WTC11 (cell line): ENCODE results near the gene ARID3C. TPM values are rescaled to one million over a fixed set of nuclear protein-coding genes. Genes with fewer than 3 reads are reported as not detected.

ENCODE experiments used
- ATAC-seq: fragments of 200-7000 bp; cut with Tn5 transposase; 2 replicates; pipeline ENCODE4 v1.10.0; 2021; ENCODE audit warnings: mild to moderate bottlenecking, moderate library complexity
- CTCF ChIA-PET: fragments of 300-600 bp; sonication (Branson Sonifier 250); formaldehyde crosslinking; loops from one replicate; lab custom pipeline; 2021; ENCODE audit warnings: antibody characterized with exemption; lab: Charles Lee
- POLR2A ChIA-PET: fragments of 350-600 bp; sonication (Branson Sonifier 250); formaldehyde crosslinking; loops from one replicate; lab custom pipeline; 2021; ENCODE audit warnings: antibody characterized with exemption; lab: Charles Lee
- DNase-seq: peaks from one replicate; pipeline ENCODE4 v3.0.0; 2021; ENCODE audit warnings: low spot score
- H3K27ac Mint-ChIP-seq: 2 replicates; pipeline ENCODE4 v1.8.0; 2021; ENCODE audit warnings: mixed read lengths
- H3K27me3 Mint-ChIP-seq: 2 replicates; pipeline ENCODE4 v1.8.0; 2021; ENCODE audit warnings: low read depth, mild to moderate bottlenecking, moderate library complexity, mixed read lengths
- H3K36me3 Mint-ChIP-seq: 2 replicates; pipeline ENCODE4 v1.8.0; 2021; ENCODE audit warnings: mixed read lengths
- H3K4me1 Mint-ChIP-seq: 2 replicates; pipeline ENCODE4 v1.8.0; 2022; ENCODE audit warnings: mixed read lengths
- H3K4me3 Mint-ChIP-seq: 2 replicates; pipeline ENCODE4 v1.8.0; 2021; ENCODE audit warnings: mild to moderate bottlenecking, moderate library complexity, mixed read lengths
- H3K9me3 Mint-ChIP-seq: 2 replicates; pipeline ENCODE4 v1.8.0; 2021; ENCODE audit warnings: mixed read lengths
- ARID4B ChIP-seq: sonication (generic); formaldehyde crosslinking; IDR thresholded peaks from 2 replicates; pipeline ENCODE4 v1.8.0; 2023; ENCODE audit warnings: missing genetic modification reagents, mild to moderate bottlenecking, borderline replicate concordance
- CREM ChIP-seq: sonication (generic); formaldehyde crosslinking; IDR thresholded peaks from 2 replicates; pipeline ENCODE4 v1.8.1; 2022; ENCODE audit warnings: mild to moderate bottlenecking, missing genetic modification reagents, moderate library complexity
- E2F1 ChIP-seq: sonication (generic); formaldehyde crosslinking; IDR thresholded peaks from 2 replicates; pipeline ENCODE4 v1.8.0; 2022; ENCODE audit warnings: mild to moderate bottlenecking, missing genetic modification reagents
- EMX1 ChIP-seq: fragments of 250-450 bp; sonication (Bioruptor Pico); IDR thresholded peaks from 2 replicates; pipeline ENCODE4 v1.8.0; 2021; ENCODE audit warnings: mild to moderate bottlenecking
- FOXJ3 ChIP-seq: sonication (generic); formaldehyde crosslinking; IDR thresholded peaks from 2 replicates; pipeline ENCODE4 v1.9.0; 2021; ENCODE audit warnings: missing genetic modification reagents, mild to moderate bottlenecking, borderline replicate concordance
- FOXP4 ChIP-seq: sonication (generic); formaldehyde crosslinking; IDR thresholded peaks from 2 replicates; pipeline ENCODE4 v1.8.0; 2022; ENCODE audit warnings: mild to moderate bottlenecking, missing genetic modification reagents
- IRF1 ChIP-seq: sonication (generic); formaldehyde crosslinking; IDR thresholded peaks from 2 replicates; pipeline ENCODE4 v1.8.0; 2023; ENCODE audit warnings: missing genetic modification reagents
- JUN ChIP-seq: sonication (generic); formaldehyde crosslinking; IDR thresholded peaks from 2 replicates; pipeline ENCODE4 v1.8.0; 2023; ENCODE audit warnings: mild to moderate bottlenecking, missing genetic modification reagents
- NFYB ChIP-seq: sonication (generic); formaldehyde crosslinking; conservative IDR thresholded peaks from 2 replicates; pipeline ENCODE4 v1.8.0; 2022; ENCODE audit warnings: low read depth, missing genetic modification reagents
- OVOL2 ChIP-seq: fragments of 250-450 bp; sonication (Bioruptor Pico); IDR thresholded peaks from 2 replicates; pipeline ENCODE4 v1.9.0; 2021; ENCODE audit warnings: mild to moderate bottlenecking, borderline replicate concordance
- PRDM15 ChIP-seq: sonication (generic); formaldehyde crosslinking; IDR thresholded peaks from 2 replicates; pipeline ENCODE4 v1.8.0; 2022; ENCODE audit warnings: missing genetic modification reagents
- STAT6 ChIP-seq: sonication (generic); formaldehyde crosslinking; conservative IDR thresholded peaks from 2 replicates; pipeline ENCODE4 v1.8.1; 2023; ENCODE audit warnings: mild to moderate bottlenecking, low read depth, missing genetic modification reagents, moderate library complexity
- TCF7 ChIP-seq: sonication (generic); formaldehyde crosslinking; IDR thresholded peaks from 2 replicates; pipeline ENCODE4 v1.8.0; 2022; ENCODE audit warnings: mild to moderate bottlenecking, low read depth, missing genetic modification reagents, moderate library complexity
- TEAD4 ChIP-seq: sonication (generic); formaldehyde crosslinking; IDR thresholded peaks from 2 replicates; pipeline ENCODE4 v1.8.0; 2022; ENCODE audit warnings: mild to moderate bottlenecking, missing genetic modification reagents
- TP53 ChIP-seq: sonication (generic); formaldehyde crosslinking; IDR thresholded peaks from 2 replicates; pipeline ENCODE4 v1.8.1; 2023; ENCODE audit warnings: mild to moderate bottlenecking, missing genetic modification reagents
- ZMAT4 ChIP-seq: fragments of 250-450 bp; sonication (Bioruptor Pico); IDR thresholded peaks from 2 replicates; pipeline ENCODE4 v1.9.0; 2021; ENCODE audit warnings: mild to moderate bottlenecking
- ZNF425 ChIP-seq: fragments of 250-450 bp; sonication (Bioruptor Pico); conservative IDR thresholded peaks from 2 replicates; pipeline ENCODE4 v1.9.0; 2021; ENCODE audit warnings: mild to moderate bottlenecking
- total RNA-seq: library from RNA; stranded (reverse); gene quantifications from 3 replicates; pipeline ENCODE4 v1.2.3, GENCODE V29; 2021

Gene ARID3C
- total RNA-seq, 1 experiment from 2014 or later, result 0.15 TPM

GRCh38 chr9:34620061-34620994 is 8.5 kb downstream of the ARID3C start, which contains the start of gene DCTN3:
TSS of gene DCTN3 (minus strand) at chr9:34620495. CDS start at chr9:34620464, 31 bp downstream.
- H3K9me3 Mint-ChIP-seq, result peaks cover 4% of the 10 kb centered on the region
- peak within 1 kb of the TSS; percentile 86 for H3K4me3 Mint-ChIP-seq
- H3K4me1 Mint-ChIP-seq, result peaks cover 10% of the 10 kb centered on the region
- ChIA-PET CTCF (interaction anchor here (0.7 to 2.2 kb wide), 13 partner anchors 8 to 217 kb away, joined by 3 to 16 read pairs (median 4); partner anchors contain the start of genes ARID3C, GALT, RPP25L and SIGMAR1), POLR2A (interaction anchor here (1.0 to 1.5 kb wide), 2 partner anchors 17 to 162 kb away, joined by 3 to 7 read pairs; partner anchors contain the start of genes DNAI1, FAM219A and SIGMAR1)
- peak; percentile 92 for ATAC-seq
- H3K36me3 Mint-ChIP-seq, result no peaks in the 10 kb centered on the region
- H3K27ac Mint-ChIP-seq, result no peak within 1 kb of the TSS
- DNase-seq, result peak; percentile 88
- peaks cover 55% of the 10 kb centered on the region for H3K27me3 Mint-ChIP-seq
- TF ChIP-seq ARID4B, result peak; percentile 76; the same call in 1 of the 2 replicates
- TF ChIP-seq TCF7 (CRISPR knock-in tag), result no peak
- TF ChIP-seq FOXP4 (CRISPR knock-in tag), result no peak
- no peak for TF ChIP-seq ZNF425 (CRISPR knock-in tag)
- TF ChIP-seq JUN (CRISPR knock-in tag), result no peak
- no peak for TF ChIP-seq TEAD4 (CRISPR knock-in tag)
- TF ChIP-seq OVOL2 (CRISPR knock-in tag), result no peak
- TF ChIP-seq E2F1 (CRISPR knock-in tag), result no peak
- no peak for TF ChIP-seq EMX1 (CRISPR knock-in tag)
- TF ChIP-seq ZMAT4 (CRISPR knock-in tag), result no peak
- no peak for TF ChIP-seq FOXJ3
- TF ChIP-seq STAT6 (CRISPR knock-in tag), result no peak
- 0 out of 2 replicates have a peak, but pooled peaks have one; percentile 30 for TF ChIP-seq PRDM15 (CRISPR knock-in tag)
- TF ChIP-seq TP53, result no peak
- no peak for TF ChIP-seq IRF1
- peak; percentile 85 for TF ChIP-seq CREM (CRISPR knock-in tag)
- TF ChIP-seq NFYB (CRISPR knock-in tag), result peak; percentile 56
